Measurements from ENCODE around the gene ZNF146.

GRCh38 chr19:36169084-36169760, 45.7 kb upstream of the ZNF146 start:
- no peak for TF ChIP-seq CTCF (IDR thresholded peaks at IDR 0.05; ENCODE audit: control extremely low read depth in 1 of 3, insufficient read depth in 1 of 3, low read depth in 1 of 3, low read length in 3 of 3)
- no peak for TF ChIP-seq POLR2A (IDR thresholded peaks at IDR 0.05; ENCODE audit: control extremely low read depth in 1 of 2, low read depth in 2 of 2, low read length in 2 of 2)
- no peak for TF ChIP-seq ATF2 (IDR thresholded peaks at IDR 0.05; ENCODE audit: low read length)
- no peak for TF ChIP-seq TAF1 (IDR thresholded peaks at IDR 0.05; ENCODE audit: low read depth, low read length)
- no peak for TF ChIP-seq KDM1A (IDR thresholded peaks at IDR 0.05; ENCODE audit: borderline replicate concordance, low read length)
- no peak for TF ChIP-seq EP300 (IDR thresholded peaks at IDR 0.05; ENCODE audit: borderline replicate concordance in 1 of 2, low read depth in 2 of 2, low read length in 2 of 2)
- no peak for TF ChIP-seq SAP30 (IDR thresholded peaks at IDR 0.05; ENCODE audit: insufficient read depth, insufficient replicate concordance, low read length)
- no peak for TF ChIP-seq ZNF274 (IDR thresholded peaks at IDR 0.05; ENCODE audit: borderline replicate concordance, extremely low read depth, low read length)
- no peak for TF ChIP-seq JUND (IDR thresholded peaks at IDR 0.05; ENCODE audit: low read length)
